Fibroblast of lung (primary cell): ENCODE measurements around the gene PORCN.

Source experiments
- EZH2 ChIP-seq: IDR thresholded peaks from 2 replicates; pipeline ENCODE4 v1.5.1; 2012; ENCODE audit warnings: low read length, control low read depth, mild to moderate bottlenecking; ENCODE audit errors: missing control alignments
- TF ChIP-seq, protein P1 (sequence below), 2 donors: IDR thresholded peaks in 1 of 2; conservative IDR thresholded peaks in 1 of 2; 1 replicate in 1 of 2; 2 replicates in 1 of 2; pipeline ENCODE4 v1.5.1; 2011 to 2012; ENCODE audit warnings: low read length in 2 of 2, control low read depth in 1 of 2, inconsistent platforms in 1 of 2, low read depth in 1 of 2, mild to moderate bottlenecking in 1 of 2

GRCh38 chrX:48560056-48560455 is 51.3 kb downstream of the PORCN start:
- TF ChIP-seq, protein P1, sequence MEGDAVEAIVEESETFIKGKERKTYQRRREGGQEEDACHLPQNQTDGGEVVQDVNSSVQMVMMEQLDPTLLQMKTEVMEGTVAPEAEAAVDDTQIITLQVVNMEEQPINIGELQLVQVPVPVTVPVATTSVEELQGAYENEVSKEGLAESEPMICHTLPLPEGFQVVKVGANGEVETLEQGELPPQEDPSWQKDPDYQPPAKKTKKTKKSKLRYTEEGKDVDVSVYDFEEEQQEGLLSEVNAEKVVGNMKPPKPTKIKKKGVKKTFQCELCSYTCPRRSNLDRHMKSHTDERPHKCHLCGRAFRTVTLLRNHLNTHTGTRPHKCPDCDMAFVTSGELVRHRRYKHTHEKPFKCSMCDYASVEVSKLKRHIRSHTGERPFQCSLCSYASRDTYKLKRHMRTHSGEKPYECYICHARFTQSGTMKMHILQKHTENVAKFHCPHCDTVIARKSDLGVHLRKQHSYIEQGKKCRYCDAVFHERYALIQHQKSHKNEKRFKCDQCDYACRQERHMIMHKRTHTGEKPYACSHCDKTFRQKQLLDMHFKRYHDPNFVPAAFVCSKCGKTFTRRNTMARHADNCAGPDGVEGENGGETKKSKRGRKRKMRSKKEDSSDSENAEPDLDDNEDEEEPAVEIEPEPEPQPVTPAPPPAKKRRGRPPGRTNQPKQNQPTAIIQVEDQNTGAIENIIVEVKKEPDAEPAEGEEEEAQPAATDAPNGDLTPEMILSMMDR (conservative IDR thresholded peaks at IDR 0.05 in 1 of 2, IDR thresholded peaks at IDR 0.05 in 1 of 2; ENCODE audit: low read depth in 1 of 2, low read length in 2 of 2), result no peak
- TF ChIP-seq EZH2, result no peak
